Activated CD8-positive, alpha-beta memory T cell treated with anti-CD3 and anti-CD28 coated beads for 1 hour (primary cell): ENCODE results near the gene SCARB1.

Experiments
- DNase-seq, 2 donors: peaks; one replicate each; pipeline ENCODE4 v3.0.0-alpha.2; 2020; ENCODE audit warnings: low read depth in 1 of 2; ENCODE audit errors: extremely low read depth in 1 of 2

Gene SCARB1

DNA sequence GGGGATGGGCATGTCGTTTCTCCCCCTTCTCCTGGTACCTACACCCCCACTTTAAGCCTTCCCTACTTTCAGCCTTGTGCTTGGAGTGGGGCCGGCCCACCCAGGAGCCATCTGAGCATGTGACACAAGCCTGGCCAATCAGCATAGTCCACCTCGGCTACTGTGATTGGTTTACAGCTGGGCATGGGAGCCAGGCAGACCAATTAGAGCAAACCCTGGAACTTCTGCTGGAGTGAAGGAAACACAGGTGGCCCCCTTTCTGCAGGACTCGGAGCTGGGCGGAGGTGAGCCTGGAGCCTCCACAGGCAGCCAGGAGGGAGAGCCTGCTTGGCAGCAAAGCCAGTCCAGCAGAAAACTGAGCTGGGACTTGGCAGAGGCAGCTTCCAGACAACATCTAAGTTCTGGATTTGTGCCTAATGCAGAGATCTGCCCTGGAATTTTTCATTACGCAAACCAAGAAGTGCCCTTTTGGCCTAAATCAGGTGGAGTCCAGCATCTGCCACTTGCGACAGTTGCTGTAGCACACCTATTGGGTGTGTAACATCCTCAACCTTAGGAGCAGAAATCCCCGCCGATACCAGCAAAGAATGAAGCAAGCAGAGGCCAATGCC, 59.5 kb downstream of the SCARB1 start:
- DNase-seq, result no peak

DNA sequence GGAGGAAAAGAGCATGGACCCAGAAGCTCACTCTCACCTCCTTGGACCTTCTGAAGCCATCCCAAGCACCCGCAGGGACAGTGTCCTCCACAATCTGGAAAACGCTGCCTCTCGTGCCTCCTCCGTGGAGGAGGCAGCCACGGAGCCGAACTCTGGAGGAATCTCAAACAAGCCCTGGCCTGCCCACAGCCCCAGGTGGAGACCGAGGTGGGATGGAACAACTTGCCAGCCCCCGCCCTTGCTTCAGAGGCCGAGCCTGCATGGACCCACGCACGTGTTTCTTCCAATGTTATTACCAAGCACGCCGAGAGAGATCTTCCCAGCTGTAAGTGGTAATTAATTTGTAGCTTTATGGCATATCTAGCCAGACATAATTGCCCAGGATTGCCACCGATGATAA, 61.3 kb downstream of the SCARB1 start:
- DNase-seq, result no peak

DNA sequence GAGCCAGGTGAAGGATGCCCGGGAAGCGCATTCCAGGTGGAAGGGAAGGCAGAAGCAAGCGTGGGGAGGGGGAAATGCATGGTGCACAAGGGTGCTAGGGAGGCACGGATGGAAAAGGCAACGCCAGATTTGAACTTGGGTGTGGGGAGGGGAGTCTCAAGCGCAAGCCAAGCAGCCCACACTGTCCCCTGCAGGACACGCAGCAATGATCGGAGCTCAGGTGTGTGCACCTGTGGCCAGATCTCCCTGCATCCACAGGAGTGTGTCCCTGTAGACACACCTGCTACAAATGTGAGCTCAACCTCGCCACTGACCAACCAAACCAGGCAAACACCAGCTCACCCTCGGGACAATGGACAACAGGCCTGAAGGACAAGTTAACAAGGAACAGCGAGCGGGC, 63.2 kb downstream of the SCARB1 start:
- DNase-seq, result no peak

DNA sequence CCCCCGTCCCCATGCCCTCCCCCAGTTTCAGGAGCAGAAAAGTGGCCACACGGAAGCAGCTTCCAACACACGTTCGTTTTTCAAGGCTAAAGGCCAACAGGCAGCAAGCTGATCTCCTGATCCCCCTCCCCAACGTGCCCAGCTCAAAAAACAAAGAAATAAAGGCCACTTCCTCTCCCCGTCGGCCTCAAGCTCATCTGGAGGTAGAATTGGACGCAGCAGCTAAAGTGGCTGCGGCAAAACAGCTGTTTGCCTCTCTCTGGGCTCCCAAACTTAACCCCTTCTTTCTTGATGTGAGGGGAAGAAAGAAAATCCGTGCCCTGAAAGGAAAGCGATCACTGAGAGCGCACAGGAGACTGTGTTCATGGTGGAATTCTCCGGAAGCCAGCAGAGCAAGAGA, 66.3 kb downstream of the SCARB1 start:
- DNase-seq, result no peak

DNA sequence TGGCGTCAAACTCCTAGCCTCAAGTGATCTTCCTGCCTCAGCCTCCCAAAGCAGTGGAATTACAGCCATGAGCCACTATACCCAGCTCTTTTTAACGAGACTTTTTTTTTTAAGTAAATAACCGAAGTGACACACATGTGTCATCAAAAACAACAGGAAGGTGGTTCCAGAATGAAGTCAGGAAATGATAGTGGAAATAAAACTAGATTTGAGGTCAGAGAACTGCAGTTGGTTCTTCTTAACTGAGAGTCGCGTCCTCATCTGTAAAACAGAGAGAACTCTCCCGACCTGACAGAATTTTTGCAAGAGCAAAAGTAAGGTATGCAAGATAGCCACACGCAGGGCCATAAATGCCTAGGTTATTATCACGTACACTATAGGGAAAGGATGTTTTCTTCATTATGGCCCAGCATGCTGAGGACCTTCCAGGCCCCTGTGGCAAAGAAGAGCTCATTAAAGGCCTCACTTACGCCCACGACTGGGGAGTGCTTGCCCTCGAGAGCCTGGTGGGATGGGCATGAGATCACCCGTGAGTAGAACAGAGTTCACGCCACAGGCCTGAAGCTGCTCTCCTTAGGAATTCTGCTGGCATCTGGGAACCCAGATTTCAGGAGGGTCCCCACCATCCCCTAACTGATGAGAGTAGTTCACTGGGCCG, 67.2 kb downstream of the SCARB1 start:
- DNase-seq, result no peak

DNA sequence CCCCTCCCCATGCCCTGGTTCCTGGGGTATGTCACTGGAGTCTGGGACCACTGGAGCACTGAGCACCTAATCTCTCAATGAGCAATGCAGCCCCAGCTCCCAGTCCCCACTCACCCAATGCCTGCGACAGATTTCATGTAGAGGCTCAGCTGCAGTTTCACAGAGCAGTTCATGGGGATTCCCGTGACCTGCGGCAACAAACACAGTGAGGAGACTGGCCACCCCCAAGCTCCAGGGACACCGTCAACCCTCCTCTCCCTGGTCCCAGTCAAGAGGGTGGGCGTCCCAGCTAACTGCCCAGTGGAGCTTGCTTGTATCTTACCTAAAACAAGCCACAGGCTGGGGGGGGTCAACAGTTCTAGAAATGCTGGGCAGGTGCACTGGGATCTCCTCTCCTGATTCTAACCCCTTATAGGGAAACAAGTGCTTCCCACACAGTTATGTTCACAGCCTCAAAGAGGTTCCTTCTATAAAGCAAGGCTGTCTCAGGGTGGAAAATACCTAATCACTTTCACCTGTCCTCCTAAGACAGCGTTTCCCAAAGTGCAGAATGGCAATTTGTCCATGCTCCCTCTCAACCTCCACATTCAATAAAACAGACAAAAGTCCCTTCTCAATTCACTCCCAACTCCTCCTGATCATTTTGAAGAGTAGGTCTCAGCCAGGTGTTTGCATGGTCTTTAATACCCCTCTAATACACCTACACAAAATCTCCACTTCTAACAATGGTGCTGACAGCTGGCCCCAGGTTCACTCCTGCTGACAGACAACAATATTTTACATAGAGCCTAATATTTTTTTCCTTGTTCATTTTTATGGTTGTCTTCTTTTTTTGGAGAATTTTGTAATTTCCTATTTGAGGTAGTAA, 68.3 kb downstream of the SCARB1 start:
- no peak for DNase-seq

DNA sequence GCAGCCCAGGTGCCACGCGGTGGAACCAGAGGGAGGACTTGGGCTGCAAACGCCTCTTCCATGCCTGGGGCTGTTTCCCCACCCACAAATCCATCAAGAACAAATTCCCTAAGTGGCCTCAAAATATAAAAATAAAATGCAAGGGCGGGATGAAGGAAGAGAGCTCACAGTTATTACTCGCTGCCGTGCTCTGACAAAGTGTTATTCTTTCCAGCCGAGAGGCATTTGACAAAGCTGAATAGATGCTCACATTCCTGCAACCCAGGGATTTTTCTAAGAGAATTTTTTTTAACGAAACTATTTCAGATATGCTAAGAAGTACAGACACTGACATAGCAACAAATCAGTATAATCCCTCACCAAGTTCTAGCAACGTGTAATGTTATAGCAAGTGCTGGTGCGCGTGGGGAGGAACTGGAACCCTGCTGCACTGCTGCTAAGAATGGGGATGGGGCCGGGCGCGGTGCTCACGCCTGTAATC, 70.7 kb downstream of the SCARB1 start:
- DNase-seq, result no peak

DNA sequence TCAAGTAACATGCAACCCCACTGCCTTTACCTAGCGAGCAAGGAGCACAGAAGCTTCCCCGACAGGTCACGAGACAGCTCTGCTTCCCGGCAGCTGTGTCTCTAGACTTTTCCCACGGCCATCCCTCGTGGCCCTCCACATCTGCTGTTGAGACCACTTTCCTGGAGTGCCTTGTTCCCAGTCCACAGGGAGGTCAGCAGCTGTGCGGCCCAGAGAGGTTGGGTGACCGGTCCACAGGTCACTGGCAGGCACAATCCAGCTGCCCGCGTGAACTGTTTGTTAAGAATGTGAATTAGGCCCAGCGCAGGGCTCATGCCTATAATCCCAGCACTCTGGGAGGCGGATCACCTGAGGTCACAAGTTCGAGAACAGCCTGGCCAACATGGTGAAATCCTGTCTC, 71.5 kb downstream of the SCARB1 start:
- DNase-seq, result no peak

DNA sequence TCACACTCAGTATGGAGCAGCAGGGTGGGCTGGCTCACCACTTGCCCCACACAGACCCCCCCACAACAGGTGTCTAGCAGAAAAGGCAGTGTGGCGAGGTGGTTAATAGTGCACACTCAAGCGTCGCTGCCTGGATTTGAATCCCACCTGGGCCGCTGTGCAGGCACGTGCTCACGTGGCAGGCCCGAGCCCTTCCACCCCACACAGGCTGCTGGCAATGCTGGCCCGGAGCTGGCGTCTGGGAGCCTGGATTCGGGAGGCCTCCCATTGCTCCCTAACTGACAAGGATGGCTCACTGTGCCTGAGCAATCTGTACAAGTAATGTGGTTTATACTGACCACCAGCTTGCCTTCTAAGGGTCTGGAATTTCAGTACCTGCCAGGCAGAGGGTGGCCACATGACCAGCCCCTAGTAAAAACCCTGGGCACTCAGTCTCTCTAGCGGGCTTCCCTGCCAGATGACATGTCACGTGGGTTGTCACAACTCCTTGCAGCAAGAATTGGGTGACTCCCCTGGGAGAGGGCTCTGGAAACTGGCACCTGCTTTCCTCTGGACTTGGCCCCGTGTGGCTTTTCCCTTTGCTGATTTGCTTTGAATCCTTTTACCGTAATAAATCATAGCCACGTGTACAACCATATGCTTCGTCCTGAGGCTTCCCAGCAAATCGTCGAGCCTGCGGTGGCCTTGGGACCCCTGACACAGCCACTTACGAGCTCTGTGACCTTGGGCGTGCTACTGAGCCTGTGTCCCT, 72.8 kb downstream of the SCARB1 start:
- DNase-seq, result no peak

DNA sequence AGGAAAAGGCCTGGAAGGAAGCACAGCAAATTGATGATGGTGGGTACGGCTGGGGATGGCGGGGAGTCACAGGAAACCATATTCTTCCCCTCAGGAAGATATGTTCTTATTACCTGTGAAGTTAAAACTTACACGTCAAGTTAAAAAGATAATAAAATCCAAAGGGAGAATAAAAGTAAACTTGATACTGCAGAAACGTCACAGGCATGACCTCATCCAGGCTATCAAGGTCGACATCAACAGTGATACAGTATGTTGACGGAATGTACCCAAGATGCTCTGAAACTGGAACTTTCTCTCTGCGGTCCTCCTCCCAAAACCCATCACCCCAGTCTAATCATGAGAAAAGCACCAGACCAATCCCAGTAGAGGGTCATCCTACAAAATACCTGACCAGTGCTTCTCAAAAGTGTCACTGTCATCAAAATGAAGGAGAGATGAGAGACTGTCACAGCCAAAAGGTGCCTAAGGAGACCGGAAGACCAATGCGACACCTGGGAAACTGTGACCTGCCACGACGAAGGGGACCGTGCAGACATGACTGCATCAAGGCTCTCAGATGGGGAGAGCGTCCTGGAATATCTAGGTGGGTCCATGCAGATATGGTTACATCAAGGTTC, 74.6 kb downstream of the SCARB1 start:
- no peak for DNase-seq

DNA sequence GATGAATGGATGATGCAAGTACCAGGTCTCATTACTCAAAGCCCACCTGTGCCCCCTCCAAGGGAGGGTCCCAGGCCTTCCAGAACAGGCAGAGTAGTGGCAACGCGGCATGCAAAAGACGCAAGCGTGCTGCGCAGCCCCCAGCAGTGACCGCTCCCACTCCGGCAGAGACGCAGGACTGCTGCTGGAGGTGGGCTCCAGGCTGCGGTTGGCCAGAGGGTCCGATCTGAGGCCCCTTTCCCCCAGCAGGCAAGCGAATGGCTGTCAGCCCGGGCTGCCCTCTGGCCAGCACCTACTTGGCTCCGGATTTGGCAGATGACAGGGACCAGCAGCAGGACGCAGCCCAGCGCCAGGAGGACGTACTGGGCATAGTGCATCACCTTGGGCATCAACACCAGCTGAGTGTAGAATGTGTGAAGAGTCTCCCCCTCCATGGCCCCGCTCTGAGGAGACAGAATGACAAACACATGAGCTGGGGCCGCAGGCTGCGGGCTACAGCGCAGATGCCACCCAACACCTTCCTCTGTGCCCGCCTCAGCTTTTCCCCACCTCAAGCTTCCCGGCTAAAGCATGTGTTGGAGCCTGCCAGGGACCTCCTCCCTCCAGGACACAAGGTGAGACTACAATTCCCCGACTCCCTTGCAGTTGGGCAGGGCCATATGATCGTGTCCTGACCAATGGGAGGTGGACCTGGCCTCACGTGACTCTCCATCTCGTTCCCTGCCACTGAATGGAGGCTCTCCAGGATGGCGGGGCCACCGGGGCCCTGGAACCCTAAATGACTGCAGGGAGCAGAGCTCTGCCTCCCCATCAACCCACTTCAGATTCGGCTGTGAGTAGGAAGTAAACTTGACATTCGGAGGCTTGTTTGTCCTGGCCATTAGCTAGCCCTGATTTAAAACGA, 77.4 kb downstream of the SCARB1 start:
- no peak for DNase-seq

DNA sequence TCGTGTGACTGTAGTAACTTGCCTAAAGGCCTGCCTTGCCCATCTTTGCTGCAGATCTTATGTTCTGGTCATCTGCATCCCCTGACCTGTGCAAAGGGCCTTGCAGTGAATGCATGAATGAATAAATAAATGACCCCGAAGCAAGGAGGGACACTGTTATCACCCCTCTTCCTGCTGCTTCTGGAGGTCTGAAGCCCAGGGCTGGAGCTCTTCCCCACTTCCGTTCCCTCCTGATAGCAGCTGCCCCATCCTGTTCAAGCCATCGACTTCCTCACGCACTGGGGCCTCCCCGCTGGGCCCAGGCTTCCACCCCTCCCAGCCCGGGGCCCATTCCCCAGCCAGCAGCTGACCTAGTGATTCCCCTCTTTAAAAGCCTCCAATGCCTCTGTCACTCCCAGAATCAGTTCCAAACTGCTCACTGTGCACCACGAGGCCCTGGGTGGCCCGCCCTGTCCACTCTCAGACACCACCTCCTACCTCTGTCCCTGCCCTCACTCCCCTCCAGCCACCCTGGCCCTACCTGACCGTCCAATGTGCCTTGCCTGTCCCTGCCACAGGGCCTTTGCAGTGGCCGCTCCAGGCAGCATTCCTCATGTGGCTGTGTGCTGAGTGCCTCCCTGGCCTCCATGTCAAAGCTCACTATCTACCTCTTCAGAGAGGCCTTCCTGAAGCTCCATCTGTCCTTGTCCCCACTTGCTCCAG, 78.6 kb downstream of the SCARB1 start:
- DNase-seq, result no peak

DNA sequence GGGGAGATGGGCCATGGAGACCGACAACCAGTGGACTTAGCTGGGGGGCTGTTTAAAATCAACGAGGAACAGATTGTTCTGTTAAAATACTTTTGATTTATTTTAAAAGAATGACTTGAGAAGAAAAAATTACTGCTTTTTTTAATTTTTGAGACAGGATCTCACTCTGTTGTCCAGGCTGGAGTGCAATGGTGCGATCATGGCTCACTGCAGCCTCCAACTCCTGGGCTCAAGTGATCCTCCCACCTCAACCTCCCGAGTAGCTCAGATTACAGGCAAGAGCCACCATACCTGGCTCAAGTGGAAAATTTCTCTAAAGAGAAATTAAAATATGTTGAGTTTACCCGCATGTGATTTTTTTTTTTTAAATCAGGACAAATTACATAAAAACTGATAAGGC, 80.6 kb downstream of the SCARB1 start:
- no peak for DNase-seq

DNA sequence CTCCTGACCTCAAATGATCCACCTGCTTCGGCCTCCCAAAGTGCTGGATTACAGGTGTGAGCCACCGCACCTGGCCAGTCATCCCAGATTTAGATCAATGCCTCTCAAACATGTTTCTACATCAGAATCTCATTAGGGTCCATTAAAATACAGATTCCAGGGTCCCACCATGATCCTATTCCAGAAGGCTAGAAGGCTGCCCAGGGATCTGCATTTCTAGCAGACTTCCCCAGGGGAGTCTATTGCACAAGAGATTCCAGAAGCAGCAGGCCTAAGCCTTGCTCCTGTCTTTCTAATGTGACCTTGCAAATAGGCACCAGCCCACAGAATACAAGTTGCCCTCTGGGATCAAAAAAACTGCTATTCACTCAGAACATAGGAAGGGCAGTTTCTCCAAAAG, 81.5 kb downstream of the SCARB1 start:
- no peak for DNase-seq

DNA sequence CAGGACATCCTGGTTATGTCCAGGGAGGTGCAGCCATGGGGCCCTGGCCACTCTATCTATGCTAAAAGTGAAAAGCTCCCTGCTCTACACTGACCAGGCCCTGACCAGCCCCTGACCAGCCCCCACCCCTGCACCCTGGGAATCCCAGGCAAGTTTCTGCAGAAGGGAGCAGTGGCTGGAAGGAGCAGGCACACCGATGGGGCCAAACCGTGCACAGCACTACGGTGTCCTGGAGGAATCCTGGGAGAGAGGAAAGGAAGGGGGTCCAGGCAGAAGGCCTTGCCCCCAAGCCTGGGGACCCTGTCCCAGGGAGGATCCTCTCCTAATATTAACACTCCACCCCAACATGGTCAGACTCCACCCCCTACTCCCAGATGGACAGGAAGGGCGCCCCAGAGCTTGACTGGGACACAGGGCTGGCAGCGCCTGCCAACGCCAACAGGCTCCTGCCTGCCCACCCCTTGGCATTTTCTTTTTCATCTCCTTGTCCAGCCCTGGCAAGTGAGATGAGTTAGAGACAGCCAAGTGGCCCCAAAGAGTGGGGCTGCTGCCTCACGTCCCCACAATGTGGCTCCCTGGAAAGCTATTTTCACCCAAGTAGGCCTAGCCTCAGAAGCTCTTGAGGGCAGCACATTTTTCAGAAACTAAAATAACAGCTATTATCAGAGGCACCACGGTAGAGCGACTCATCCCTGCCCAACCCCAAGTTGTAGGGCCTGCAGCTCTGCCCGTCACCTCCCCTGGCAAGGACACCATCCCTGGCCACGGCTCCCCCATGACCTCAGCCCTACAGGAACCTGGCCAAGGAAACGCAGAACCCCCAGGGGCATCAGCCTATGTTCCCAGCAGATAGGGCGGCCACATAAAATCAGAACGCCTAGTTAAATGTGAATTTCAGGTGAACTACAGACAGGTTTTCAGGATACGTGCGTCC, 82.6 kb downstream of the SCARB1 start:
- DNase-seq, result no peak

DNA sequence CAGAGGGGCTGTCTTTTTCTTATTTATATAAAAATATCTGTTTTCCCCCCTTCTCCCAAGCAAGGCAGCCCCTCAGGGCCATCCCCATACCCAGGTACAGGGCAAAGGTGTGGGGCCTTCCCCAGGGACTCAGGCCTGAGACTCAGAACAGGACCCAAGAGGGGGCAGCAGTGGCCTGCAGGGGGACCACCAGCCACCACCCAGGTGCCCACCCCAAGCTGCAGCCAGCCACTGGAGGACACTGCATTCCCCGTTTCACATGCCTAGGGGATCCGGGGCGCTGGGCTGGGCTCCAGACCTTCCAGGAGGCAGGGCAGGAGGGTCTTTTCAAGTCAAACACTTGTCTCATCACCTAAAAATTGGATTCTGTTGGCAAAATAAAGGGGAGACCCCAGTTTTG, 83.3 kb downstream of the SCARB1 start:
- no peak for DNase-seq

DNA sequence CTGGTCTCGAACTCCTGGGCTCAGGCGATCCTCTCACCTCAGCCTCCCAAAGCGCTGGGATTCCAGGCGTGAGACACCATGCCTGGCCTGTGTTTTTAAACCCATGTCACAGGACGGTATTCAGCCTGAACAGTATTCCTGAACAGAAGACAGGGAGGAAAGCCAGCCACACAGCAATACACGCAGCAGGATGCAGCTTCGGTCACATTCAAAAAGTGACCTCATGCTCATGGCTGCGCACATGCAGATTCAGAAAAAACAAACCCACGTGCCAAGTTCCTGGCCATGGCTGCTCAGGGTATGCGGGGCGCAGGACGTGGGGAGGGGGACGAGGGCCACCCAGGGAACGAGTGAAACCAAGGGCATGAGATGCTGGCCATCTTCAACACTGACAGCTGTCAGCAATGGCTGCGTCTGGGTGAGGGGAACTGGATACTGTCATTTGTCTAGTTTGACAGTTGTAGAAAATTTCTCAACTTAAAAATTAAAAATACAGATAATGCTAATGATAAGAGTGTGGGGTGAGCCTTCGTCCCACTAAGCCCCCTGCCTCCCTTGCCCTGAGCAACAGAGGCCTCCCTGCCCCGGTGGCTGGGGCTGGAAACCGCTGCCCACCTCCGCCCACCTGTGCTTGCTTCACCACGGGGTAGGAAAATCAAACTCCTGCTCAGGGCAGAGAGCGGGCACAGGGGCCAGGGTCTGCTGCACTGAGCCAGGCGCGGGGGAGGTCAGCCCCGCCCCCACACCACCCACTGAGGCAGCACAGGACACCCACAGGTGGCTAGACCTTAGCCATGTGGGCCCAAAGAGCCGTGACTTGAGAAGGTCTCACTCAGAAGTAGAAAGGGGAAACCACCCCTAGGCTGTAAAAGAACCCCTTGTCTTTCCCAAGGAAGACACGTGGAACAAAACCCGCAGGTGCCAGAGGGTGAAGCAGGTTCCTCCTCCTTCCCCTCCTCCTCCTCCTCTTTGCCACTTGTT, 84.2 kb downstream of the SCARB1 start:
- no peak for DNase-seq
